SH-SY5Y (cell line): ENCODE data around the gene WDR64.

ENCODE experiments used
- GATA2 ChIP-seq: IDR thresholded peaks from 2 replicates; pipeline ENCODE4 v1.6.1; 2011; ENCODE audit warnings: mild to moderate bottlenecking, low read depth, low read length
- GATA3 ChIP-seq: IDR thresholded peaks from 2 replicates; pipeline ENCODE4 v1.6.1; 2011; ENCODE audit warnings: low read depth, mild to moderate bottlenecking, low read length, moderate library complexity

DNA sequence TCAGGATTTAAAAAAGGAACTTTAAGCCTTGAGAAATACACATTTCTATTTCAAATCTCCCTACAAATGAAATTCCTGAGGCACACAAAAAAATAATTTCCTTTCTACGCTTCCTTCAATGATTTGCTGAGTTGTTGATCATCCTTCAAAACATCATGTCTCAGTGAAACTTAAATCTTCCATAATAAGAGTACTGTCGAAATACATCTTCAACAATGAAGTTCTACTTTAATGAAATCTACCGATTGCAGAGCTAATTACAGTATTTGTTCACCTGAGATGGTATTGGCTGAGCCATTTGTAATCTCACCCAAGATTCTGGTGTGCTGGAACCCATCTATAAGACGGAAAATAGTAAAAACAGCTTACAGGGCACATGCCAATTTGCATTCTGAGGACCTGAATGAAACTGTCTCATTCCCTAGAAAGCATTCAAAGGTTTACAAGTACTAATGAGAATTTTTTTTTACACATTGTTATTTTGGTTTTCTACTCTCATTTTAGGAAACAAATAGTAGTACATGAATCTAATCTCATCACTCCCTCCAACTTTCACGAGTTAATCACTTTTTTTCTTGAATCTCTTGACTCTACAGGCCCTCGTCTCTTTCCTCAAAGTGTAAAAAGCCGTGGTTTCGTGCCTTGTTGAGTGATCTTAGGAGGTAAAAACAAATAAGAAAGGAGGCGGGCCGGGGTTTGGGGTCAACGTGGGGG is 13.0 kb upstream of the WDR64 start:
- no peak for TF ChIP-seq GATA3
- TF ChIP-seq GATA2, result no peak
